K562 (cell line): ENCODE measurements around the gene NFE2. TPM values are rescaled to one million over a fixed set of nuclear protein-coding genes. Genes with fewer than 3 reads are reported as not detected.

ENCODE experiments used
- ATAC-seq: fragments of 200-7000 bp; cut with Tn5 transposase; 3 replicates; pipeline ENCODE4 v1.9.1; 2020; ENCODE audit warnings: moderate library complexity
- BruUV-seq: library from RNA; stranded (reverse); fragments of 400-500 nt; replicated peaks from 2 replicates; lab custom pipeline; 2021; lab: Mats Ljungman, UMichigan
- CTCF ChIA-PET: fragments of 300-600 bp; formaldehyde crosslinking; extraction: SDS; loops from one replicate; lab custom pipeline; 2021; ENCODE audit warnings: low intra/inter-chr PET ratio; lab: Yijun Ruan, JAX
- POLR2A ChIA-PET: fragments of 300-600, 350-650 bp; sonication (Branson Sonifier 250); formaldehyde crosslinking; extraction: SDS; loops from one replicate; lab custom pipeline; 2021; ENCODE audit warnings: antibody characterized with exemption, inconsistent platforms; lab: Yijun Ruan, JAX
- DNase-seq, 4 experiments: peaks; one replicate each; pipeline versions ENCODE4 v3.0.0 to v3.0.0-alpha.2; 2011 to 2018; ENCODE audit warnings: low spot score in 3 of 4, mixed read lengths in 3 of 4; ENCODE audit errors: extremely low read depth in 1 of 4
- FAIRE-seq: peaks from 2 replicates; lab custom pipeline; 2011; peaks lifted over from hg19 to GRCh38; lab: Jason Lieb, UNC
- H2AFZ ChIP-seq: 2 replicates; pipeline ENCODE4 v1.6.0; 2011; ENCODE audit warnings: low read depth, low read length, control low read depth, inconsistent platforms
- H3K27ac ChIP-seq: fragments of 200-600 bp; 3 replicates; pipeline ENCODE4 v1.8.0; 2011; ENCODE audit warnings: low read depth, mild to moderate bottlenecking, control low read depth, inconsistent platforms, low read length, moderate library complexity, mixed read lengths; ENCODE audit errors: extremely low read depth
- H3K27me3 ChIP-seq, 2 experiments: fragments of 300-600 bp in 1 of 2; 2 replicates in 1 of 2; 3 replicates in 1 of 2; pipeline versions ENCODE4 v1.6.0 to v1.8.0; 2011; ENCODE audit warnings: inconsistent platforms in 2 of 2, low read length in 2 of 2, mild to moderate bottlenecking in 1 of 2, mixed read lengths in 1 of 2, moderate library complexity in 1 of 2; ENCODE audit not compliant: control insufficient read depth in 2 of 2, insufficient read depth in 2 of 2
- H3K36me3 ChIP-seq: fragments of 300-600 bp; 3 replicates; pipeline ENCODE4 v1.8.0; 2011; ENCODE audit warnings: mild to moderate bottlenecking, low read length, inconsistent platforms; ENCODE audit not compliant: control insufficient read depth, insufficient read depth
- H3K4me1 ChIP-seq, 2 experiments: fragments of 200-600 bp in 1 of 2; replicated peaks in 1 of 2; 2 replicates in 1 of 2; 3 replicates in 1 of 2; pipeline versions ENCODE4 v1.5.1 to v1.8.0; 2011; ENCODE audit warnings: inconsistent platforms in 2 of 2, low read length in 2 of 2, mild to moderate bottlenecking in 1 of 2, mixed read lengths in 1 of 2, moderate library complexity in 1 of 2; ENCODE audit not compliant: control insufficient read depth in 2 of 2, insufficient read depth in 2 of 2
- H3K4me2 ChIP-seq: 2 replicates; pipeline ENCODE4 v1.6.1; 2011; ENCODE audit warnings: low read length, control low read depth, inconsistent platforms, mixed read lengths; ENCODE audit not compliant: insufficient read depth
- H3K4me3 ChIP-seq: fragments of 200-600 bp; sonication (generic), shearing (Covaris generic); 2 replicates; pipeline ENCODE4 v1.5.1; 2016; ENCODE audit warnings: control low read depth, inconsistent platforms
- H3K79me2 ChIP-seq: fragments of 200-600 bp; 3 replicates; pipeline ENCODE4 v1.8.0; 2011; ENCODE audit warnings: low read length, inconsistent platforms; ENCODE audit not compliant: control insufficient read depth, insufficient read depth
- H3K9ac ChIP-seq, 2 experiments: 2 replicates each; pipeline versions ENCODE4 v1.6.0 to v1.6.1; 2011; ENCODE audit warnings: low read depth in 2 of 2, low read length in 2 of 2, control low read depth in 1 of 2, inconsistent platforms in 1 of 2, mild to moderate bottlenecking in 1 of 2, mixed read lengths in 1 of 2; ENCODE audit not compliant: insufficient read depth in 1 of 2
- H3K9me1 ChIP-seq: one replicate; pipeline ENCODE4 v1.6.0; 2011; ENCODE audit warnings: inconsistent platforms, mild to moderate bottlenecking, low read length, moderate library complexity; ENCODE audit not compliant: control insufficient read depth, insufficient read depth
- H3K9me3 ChIP-seq: replicated peaks from 2 replicates; pipeline ENCODE4 v1.5.1; 2011; ENCODE audit warnings: low read depth, low read length, inconsistent platforms; ENCODE audit not compliant: control insufficient read depth, insufficient read depth
- H4K20me1 ChIP-seq: replicated peaks from 2 replicates; pipeline ENCODE4 v1.6.1; 2011; ENCODE audit warnings: low read length, inconsistent platforms, mixed read lengths; ENCODE audit not compliant: control insufficient read depth, insufficient read depth
- BCOR ChIP-seq: fragments of 450-650 bp; IDR thresholded peaks from 2 replicates; pipeline ENCODE4 v1.6.1; 2016
- CC2D1A ChIP-seq: fragments of 450-650 bp; IDR thresholded peaks from 2 replicates; pipeline ENCODE4 v1.6.1; 2017; ENCODE audit warnings: mild to moderate bottlenecking
- CUX1 ChIP-seq: fragments of 200-800 bp; sonication (Bioruptor generic); IDR thresholded peaks from 2 replicates; pipeline ENCODE4 v1.6.1; 2016; ENCODE audit warnings: missing genetic modification characterization, missing compliant biosample characterization
- EWSR1 ChIP-seq: fragments of 450-650 bp; IDR thresholded peaks from 2 replicates; pipeline ENCODE4 v1.6.1; 2018; ENCODE audit warnings: borderline replicate concordance, mild to moderate bottlenecking, low read depth, moderate library complexity; ENCODE audit not compliant: partially characterized antibody
- GABPA ChIP-seq: fragments of 200-800 bp; sonication (Bioruptor generic); conservative IDR thresholded peaks from 2 replicates; pipeline ENCODE4 v1.6.1; 2016; ENCODE audit warnings: low read depth, missing genetic modification characterization, missing compliant biosample characterization
- HDAC8 ChIP-seq: fragments of 450-650 bp; IDR thresholded peaks from 2 replicates; pipeline ENCODE4 v1.6.1; 2016; ENCODE audit warnings: mild to moderate bottlenecking, missing genetic modification characterization, moderate library complexity, missing compliant biosample characterization
- MAFG ChIP-seq: fragments of 450-650 bp; conservative IDR thresholded peaks from 2 replicates; pipeline ENCODE4 v1.6.1; 2016; ENCODE audit warnings: missing genetic modification characterization, missing compliant biosample characterization
- RBM17 ChIP-seq: fragments of 200-400 bp; formaldehyde crosslinking; IDR thresholded peaks from 2 replicates; pipeline ENCODE4 v1.6.1; 2017; ENCODE audit warnings: low read depth, mild to moderate bottlenecking, low read length, borderline replicate concordance
- SRSF3 ChIP-seq: fragments of 200-400 bp; formaldehyde crosslinking; IDR thresholded peaks from 2 replicates; pipeline ENCODE4 v1.6.1; 2016; ENCODE audit warnings: mild to moderate bottlenecking, low read length, moderate library complexity; ENCODE audit not compliant: insufficient read depth
- STAT5A ChIP-seq: IDR thresholded peaks from 2 replicates; pipeline ENCODE4 v1.6.1; 2012; ENCODE audit warnings: low read length, inconsistent platforms, borderline replicate concordance
- TOE1 ChIP-seq, 2 experiments: fragments of 450-650 bp in 1 of 2; sonication (generic) in 1 of 2; formaldehyde crosslinking in 1 of 2; IDR thresholded peaks; 2 replicates each; pipeline versions ENCODE4 v1.7.1 to v1.8.0; 2016 to 2022; ENCODE audit warnings: borderline replicate concordance in 2 of 2, mild to moderate bottlenecking in 2 of 2, antibody characterized with exemption in 1 of 2, inconsistent platforms in 1 of 2, low read depth in 1 of 2, missing genetic modification reagents in 1 of 2, moderate library complexity in 1 of 2
- XRCC5 ChIP-seq: fragments of 200-400 bp; formaldehyde crosslinking; IDR thresholded peaks from 2 replicates; pipeline ENCODE4 v1.6.1; 2017; ENCODE audit warnings: low read depth, mild to moderate bottlenecking, low read length
- ZNF133 ChIP-seq: fragments of 250-450 bp; sonication (Bioruptor Pico); IDR thresholded peaks from 2 replicates; pipeline ENCODE4 v1.4.0; 2020; ENCODE audit warnings: mild to moderate bottlenecking
- ZNF274 ChIP-seq: IDR thresholded peaks from 2 replicates; pipeline ENCODE4 v1.6.1; 2011; ENCODE audit warnings: low read depth, mild to moderate bottlenecking, low read length, moderate library complexity, borderline replicate concordance
- WGBS: fragments of 100-300 bp; shearing (Covaris generic); methylation state at CpG from one replicate; pipeline ENCODE4 v1.1.6; 2016; ENCODE audit warnings: low coverage, mixed read lengths; ENCODE audit not compliant: insufficient coverage; ENCODE audit errors: missing lambda C conversion rate; 5-methylcytosine and 5-hydroxymethylcytosine counted together
- in situ Hi-C: fragments of 300-500 bp; cut with MboI; formaldehyde crosslinking; loops from 4 replicates; pipeline ENCODE4 v1.15.0; 2018; ENCODE audit warnings: inconsistent platforms, mixed read lengths
- intact Hi-C: fragments of 100-400 bp; cut with micrococcal nuclease; formaldehyde crosslinking; loops from 2 replicates; pipeline ENCODE4 v1.14.2; 2022
- polyA plus RNA-seq, 8 experiments: library from polyadenylated mRNA; depleted of rRNA in 4 of 8; stranded (reverse) in 5 of 8; unstranded in 3 of 8; fragments of >200 nt; fragmentation: Nextera tagmentation in 2 of 8; fragmentation: Illumina TruSeq in 1 of 8; extraction: Ambion mirVana in 2 of 8; extraction: Trizol in 1 of 8; gene quantifications; 2 replicates each; pipeline versions ENCODE4 v1.2.1 to v1.2.3, GENCODE V29; 2011 to 2014; ENCODE audit warnings: inconsistent platforms in 1 of 8, missing spikeins in 1 of 8
- total RNA-seq, 7 experiments: library from RNA; depleted of rRNA in 6 of 7; stranded (reverse); fragments of >200 nt in 6 of 7; fragmentation: Illumina TruSeq in 2 of 7; extraction: Trizol in 2 of 7; gene quantifications; 2 replicates each; pipeline versions ENCODE4 v1.2.1 to v1.2.3, GENCODE V29; 2011 to 2021; ENCODE audit warnings: low replicate concordance in 1 of 7

The NFE2 gene
- total and polyA plus RNA-seq, 9 of the 15 experiments (the other 6 are each of a cell fraction or from before 2014, with no cell fraction given) = 12.3 to 282 (median 208) TPM

- H3K4me3 ChIP-seq = no peak overlapping the region
- no peaks in the 10 kb centered on the region for H3K9me1 ChIP-seq
- ChIA-PET POLR2A (interaction anchor here (0.6 to 2.0 kb wide), 9 partner anchors 8 to 60 kb away, joined by 3 to 9 read pairs (median 3); no protein-coding TSS in a partner anchor), CTCF (no interaction called here)
- ATAC-seq = no peak
- in situ Hi-C loops = no loop called here
- H2AFZ ChIP-seq = no peak overlapping the region
- H3K36me3 ChIP-seq = peaks cover 76% of the 10 kb centered on the region
- FAIRE-seq = no peak
- H3K4me1 ChIP-seq = peaks cover 18 to 35% of the 10 kb centered on the region in 2 experiments
- no peaks in the 10 kb centered on the region for H4K20me1 ChIP-seq
- H3K27me3 ChIP-seq = no peaks in the 10 kb centered on the region
- no peaks in the 10 kb centered on the region for H3K9me3 ChIP-seq
- H3K79me2 ChIP-seq = peaks cover 49% of the 10 kb centered on the region
- H3K4me2 ChIP-seq = no peak overlapping the region
- no peak for DNase-seq
- WGBS = 90% methylated on average over 9 of the region's 9 CpGs
- intact Hi-C loops = no loop called here
- H3K9ac ChIP-seq = no peak overlapping the region
- BruUV-seq = no TSS peak
- H3K27ac ChIP-seq = no peak overlapping the region
- TF ChIP-seq HDAC8 (tag) = no peak
- no peak for TF ChIP-seq XRCC5
- no peak for TF ChIP-seq SRSF3
- no peak for TF ChIP-seq ZNF274
- no peak for TF ChIP-seq BCOR
- TF ChIP-seq RBM17 = no peak
- TF ChIP-seq ZNF133 = no peak
- no peak for TF ChIP-seq GABPA (tag)
- TF ChIP-seq EWSR1 = no peak
- no peak for TF ChIP-seq MAFG (tag)
- no peak for TF ChIP-seq CUX1 (CRISPR knock-in tag)
- TF ChIP-seq STAT5A = no peak
- no peak for TF ChIP-seq CC2D1A
- no peak for TF ChIP-seq TOE1 (IDR thresholded peaks at IDR 0.05; ENCODE audit: borderline replicate concordance)
- TF ChIP-seq TOE1 (CRISPR knock-in tag; IDR thresholded peaks at IDR 0.05; ENCODE audit: borderline replicate concordance, low read depth) = no peak
Observed at GRCh38 chr12:54341378-54342300, 40.8 kb upstream of the NFE2 start.
